HG02759 (cell line): Measurements from ENCODE around the gene TMEM50B.
A peak's percentile ranks its signal among the peaks of the same experiment; 100 is the strongest.
"Not testable (repeated sequence)": the region's sequence is repeated elsewhere in the genome, so short reads cannot be mapped to it uniquely, and the experiment has no call there.

Experiments
- ATAC-seq: cut with Tn5 transposase; IDR thresholded peaks from one replicate; pipeline ENCODE4 v1.9.1; 2021; ENCODE audit warnings: mild to moderate bottlenecking, moderate library complexity; ENCODE audit not compliant: unreplicated experiment

Gene TMEM50B

DNA sequence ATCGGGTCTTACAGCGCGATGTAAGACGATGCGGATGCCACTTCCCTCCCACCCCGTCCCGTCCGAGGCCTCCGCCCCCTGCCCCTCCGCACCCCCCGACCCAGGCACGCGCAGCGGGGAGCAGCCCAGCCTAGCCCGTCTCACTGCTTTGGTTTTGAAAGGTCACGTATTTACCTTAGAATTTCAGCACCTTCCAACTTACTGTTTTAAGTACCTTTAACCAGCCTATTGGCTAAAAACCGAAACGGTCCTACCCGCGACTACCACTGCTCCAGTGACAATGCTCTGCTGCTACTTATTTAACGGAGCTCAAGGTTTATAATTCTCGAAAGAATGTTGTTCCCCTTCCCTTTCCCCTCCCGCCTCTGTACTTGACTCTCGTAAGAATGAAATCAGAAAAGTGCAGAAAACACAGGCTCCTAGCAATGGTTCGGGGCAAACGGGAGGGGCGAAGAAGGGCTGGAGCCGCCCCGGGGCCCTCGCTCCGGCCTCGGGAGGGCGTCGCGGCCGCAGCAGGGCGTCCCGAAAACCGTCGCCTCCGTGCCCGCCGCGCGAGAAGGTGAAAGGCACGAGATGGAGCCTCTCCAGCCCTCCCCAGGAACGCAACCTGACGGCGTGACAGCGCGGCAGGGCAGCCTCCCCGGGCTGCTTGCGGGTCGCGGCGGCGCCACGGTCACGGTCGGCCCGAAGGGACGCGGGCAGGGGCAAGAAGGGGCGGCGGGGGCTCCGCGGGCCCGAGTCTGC is 667 bp downstream of the TMEM50B start:
- ATAC-seq, result peak; percentile 27

DNA sequence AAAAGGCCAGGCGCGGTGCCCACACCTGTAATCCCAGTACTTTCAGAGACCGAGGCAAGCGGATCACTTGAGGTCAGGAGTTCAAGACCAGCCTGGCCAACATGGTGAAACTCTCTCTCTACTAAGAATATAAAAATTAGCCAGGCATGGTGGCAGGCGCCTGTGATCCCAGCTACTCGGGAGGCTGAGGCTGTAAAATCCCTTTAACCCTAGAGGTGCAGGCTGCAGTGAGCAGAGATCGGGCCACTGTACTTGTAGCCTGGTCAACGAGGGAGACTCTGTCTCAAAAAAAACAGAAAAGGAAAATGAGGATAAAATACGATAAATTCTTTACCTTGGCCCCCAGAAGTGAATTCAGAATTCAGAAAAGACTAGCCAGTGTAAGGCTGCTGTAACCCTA is 1.6 kb downstream of the TMEM50B start:
- ATAC-seq, result no peak

DNA sequence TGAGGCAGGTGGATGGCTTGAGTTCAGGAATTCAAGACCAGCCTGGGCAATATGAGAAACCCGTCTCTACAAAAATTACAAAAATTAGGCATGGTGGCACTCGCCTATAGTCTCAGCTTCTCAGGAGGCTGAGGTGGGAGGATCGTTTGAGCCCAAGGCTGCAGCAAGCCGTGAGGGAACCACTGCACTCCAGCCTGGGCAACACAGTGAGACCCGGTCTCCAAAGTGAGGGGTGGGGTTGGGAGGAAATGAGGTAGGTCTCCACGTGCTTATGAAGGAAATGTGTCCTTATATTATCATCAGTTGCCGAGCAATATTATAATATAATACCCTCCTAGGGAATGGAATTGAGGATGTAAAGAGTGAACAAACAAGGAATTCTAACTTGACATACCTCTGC is 2.7 kb downstream of the TMEM50B start:
- no peak for ATAC-seq

DNA sequence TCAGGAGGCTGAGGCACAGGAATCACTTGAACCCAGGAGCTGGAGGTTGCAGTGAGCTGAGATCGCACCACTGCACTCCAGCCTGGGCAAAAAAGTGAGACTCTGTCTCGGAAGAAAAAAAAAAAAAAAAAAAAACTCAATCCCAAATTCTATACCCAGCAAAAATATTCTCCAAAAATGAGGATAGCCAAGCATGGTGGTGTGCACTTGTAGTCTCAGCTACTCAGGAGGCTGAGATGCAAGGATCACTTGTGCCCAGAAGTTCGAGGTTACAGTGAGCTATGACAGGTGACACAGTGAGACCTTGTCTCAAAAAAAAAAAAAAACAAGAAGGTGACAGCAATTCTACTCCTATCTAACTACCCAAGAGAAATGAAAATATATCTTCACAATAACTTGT is 6.4 kb downstream of the TMEM50B start:
- no peak for ATAC-seq

DNA sequence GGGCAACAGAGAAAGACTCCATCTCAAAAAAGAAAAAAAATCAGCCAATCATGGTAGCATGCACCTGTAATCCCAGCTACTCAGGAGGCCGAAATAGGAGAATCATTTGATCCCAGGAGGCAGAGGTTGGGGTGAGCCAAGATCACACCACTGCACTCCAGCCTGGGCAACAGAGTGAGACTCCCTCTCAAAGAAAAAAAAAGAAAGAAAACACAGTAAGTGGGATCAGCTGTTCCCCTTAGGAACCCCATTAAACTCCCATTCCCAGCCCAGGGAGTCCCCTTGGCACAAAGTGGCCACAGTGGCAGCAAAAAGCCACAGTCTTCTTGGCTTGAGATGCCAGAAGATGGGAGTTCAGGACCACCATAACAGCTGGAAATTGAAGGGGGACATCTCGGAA is 9.1 kb downstream of the TMEM50B start:
- no peak for ATAC-seq

DNA sequence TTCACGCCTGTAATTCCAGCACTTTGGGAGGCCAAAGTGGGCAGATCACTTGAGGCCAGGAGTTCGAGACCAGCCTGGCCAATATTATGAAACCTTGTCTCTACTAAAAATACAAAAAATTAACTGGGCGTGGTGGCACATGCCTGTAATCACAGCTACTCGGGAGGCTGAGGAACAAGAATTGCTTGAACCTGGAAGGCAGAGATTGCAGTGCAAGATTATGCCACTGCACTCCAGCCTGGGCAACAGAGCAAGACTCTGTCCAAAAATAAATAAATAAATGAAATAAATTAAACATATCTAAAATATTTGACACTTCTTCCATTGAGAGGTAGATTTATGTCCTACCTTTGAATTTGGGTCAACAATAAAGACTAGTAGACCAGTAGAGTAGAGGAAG is 10.6 kb downstream of the TMEM50B start:
- not testable (repeated sequence) for ATAC-seq

DNA sequence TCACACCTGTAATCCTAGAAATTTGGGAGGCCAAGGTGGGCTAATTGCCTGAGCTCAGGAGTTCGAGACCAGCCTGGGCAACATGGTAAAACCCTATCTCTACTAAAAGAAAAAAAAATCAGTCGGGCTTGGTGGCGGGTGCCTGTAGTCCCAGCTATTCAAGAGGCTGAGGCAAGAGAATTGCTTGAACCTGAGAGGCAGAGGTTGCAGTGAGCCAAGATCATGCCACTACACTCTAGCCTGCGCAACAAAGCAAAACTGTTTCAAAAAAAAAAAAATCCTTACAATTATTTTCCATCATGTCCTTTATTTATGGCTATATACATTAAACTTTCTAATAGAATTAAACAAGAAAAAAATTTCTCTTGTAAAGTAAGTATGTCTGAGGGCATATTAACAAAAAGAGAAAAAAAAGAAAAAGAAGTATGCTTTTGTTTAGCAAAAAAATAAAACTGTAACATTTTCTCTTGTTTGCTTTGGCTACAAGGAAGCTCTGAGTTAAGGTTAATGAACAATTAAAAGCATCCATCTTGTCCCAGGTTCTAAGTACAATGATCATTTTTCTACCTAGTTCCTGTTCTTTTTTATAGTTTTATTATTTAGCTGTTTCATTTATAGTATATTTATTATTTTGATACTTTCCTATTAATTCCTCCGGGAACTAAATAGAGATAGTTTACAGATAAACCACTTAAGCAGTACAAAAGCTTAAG is 18.1 kb downstream of the TMEM50B start:
- no peak for ATAC-seq

DNA sequence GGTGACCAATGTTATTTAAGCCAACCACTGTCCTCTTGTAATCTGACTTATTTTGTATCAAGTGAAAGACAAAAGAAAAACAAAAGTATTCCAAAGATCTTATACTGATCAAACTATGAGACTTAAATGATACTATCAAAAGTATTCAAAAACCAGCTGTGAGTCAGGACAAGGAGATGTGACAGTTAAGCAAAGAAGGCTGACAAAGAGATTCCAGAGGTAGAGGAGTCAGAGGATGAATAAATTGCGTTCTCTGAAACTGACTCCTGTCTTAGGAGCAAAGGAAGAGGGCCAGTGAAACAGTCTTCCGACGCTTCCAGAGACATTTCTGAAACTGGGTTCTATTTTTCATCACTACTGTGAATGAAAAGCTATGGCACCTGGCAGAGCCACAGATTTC is 20.9 kb downstream of the TMEM50B start:
- no peak for ATAC-seq

DNA sequence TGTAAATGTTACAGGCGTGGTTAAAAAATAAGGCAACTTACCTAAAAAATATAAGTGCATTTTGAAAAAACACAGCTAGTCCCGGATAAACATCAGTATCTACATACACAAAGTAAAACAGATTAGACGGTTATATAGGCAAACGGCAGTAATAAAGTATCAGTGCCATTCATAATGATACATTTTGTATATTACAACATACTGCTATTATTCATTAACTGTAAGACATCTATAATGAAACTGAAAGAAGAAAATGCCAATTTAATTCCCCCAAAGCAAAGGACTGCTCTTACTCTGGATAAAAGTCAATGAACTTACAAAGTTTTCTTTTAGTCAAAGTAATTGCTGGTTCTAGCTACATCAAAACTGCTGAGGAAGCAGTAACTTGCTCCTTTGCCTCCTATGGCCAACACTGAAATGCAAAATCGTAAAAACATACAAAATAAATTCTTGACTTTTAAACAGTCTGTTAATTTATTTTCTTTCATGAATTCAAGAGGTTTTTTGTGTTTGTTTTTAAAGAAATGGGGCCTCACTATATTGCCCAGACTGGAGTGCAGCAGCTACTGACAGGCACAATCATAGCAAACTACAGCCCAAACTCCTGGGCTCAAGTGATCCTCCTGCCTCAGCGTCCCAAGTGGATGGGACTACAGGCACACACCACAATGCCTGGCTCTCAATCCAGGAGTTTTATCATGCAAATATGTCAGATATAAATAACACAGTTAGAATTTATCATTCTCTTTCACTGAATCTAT is 23.9 kb downstream of the TMEM50B start:
- ATAC-seq, result no peak

DNA sequence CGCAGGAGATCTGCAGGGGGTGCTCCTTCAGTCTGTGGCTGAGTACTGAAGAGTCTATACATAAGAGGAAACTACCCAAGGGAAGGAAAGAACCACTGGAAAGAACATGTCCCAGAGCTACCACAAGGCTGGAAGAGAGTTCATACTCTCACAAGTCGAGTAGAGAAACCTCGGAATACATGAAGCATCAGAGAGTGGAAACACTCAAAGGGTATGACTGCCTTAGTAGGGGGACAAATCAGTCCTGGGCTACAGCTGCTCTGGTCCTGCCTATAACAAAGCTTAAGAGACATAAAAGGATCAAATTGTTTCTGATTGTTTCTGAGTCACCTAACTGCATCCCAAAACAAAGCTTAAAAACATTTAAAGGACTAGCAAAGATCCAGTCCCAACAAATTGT is 27.4 kb downstream of the TMEM50B start:
- ATAC-seq, result no peak

DNA sequence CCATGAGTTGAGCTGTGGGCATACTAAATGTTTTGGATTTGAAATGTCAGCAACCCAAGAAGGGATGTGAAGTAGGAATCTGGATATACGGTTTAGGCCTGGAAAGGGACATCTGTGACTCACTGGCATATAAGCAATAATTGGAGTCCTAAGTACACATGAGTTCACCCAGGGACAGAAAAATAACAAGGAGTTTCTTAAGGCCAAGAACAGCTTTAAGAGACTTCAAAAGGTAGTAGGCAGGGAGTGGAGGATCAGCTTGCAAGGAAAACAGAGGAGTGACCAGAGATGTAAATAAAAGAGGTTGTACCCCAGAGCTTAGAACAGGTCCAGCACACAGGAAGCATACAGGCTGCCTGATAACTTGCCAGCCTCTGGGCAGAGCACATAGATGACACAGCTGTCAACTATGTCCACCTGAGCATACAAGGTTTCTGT is 28.1 kb downstream of the TMEM50B start:
- ATAC-seq, result no peak

DNA sequence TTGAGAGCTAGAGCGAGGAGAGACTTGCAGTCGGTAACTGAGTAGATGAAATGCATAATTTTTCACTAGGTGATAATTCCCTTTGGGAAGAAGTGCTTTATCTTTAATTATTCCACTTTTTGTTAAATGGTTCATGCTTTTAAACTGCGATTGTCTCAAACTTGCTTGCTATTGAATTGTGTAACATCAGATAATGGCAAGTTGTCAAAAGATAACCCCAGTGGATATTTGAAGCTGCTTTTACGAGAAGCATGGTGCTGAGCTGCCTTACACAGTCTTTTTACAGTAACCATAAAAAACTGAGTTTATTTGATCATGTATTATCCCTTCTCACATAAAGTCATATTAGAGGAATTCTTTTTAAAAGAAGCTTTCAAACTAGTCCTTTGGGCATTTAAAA is 30.2 kb downstream of the TMEM50B start:
- ATAC-seq, result no peak

DNA sequence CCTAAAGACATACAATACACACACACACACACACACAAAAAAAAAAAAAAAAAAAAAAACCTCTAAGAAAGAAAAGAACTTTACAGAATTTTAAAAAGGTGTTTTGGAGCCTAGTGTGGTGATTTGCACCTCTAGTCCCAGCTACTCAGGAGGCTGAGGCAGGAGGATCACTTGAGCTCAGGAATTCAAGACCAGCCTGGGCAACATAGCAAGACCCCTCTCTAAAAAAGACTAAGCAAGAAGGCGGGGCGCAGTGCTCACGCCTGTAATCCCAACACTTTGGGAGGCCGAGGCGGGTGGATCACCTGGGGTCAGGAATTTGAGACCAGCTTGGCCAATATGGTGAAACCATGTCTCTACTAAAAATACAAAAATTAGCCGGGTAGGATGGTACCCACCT is 33.2 kb downstream of the TMEM50B start:
- ATAC-seq, result not testable (repeated sequence)

DNA sequence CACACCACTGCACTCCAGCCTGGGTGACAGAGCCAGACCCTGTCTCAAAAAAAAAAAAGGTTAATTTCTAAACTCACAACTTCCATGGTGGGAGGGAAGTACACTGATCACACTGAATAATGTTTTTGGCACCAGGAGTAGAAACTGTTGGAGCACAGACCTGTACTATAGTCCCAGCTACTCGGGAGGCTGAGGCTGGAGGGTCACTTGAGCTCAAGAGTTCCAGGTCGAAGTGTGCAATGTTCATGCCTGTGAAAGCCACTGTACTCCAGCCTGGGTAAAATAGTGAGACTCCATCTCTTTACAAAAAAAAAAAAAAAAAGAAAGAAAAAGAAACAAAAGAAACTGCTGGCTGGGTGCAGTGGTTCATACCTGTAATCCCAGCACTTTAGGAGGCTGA is 35.3 kb downstream of the TMEM50B start:
- ATAC-seq, result no peak

DNA sequence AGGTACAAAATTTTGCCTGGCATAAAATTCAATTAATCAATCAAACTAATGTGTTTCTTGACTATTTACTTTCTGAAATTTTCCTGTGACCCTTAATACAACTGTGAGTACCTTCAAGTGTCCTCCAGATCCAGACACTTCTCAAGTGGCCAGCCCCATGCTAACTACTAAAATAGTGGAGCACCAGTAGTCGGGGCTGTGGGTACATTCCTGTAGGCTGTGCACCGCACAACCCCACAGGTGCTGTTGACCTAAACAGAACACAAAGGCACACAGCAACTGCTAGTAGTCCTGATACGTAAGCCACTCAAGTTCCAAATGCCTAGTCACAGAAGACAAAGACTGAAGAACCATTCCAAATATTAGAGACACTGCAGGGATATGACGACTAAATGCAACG is 36.6 kb downstream of the TMEM50B start:
- ATAC-seq, result no peak

DNA sequence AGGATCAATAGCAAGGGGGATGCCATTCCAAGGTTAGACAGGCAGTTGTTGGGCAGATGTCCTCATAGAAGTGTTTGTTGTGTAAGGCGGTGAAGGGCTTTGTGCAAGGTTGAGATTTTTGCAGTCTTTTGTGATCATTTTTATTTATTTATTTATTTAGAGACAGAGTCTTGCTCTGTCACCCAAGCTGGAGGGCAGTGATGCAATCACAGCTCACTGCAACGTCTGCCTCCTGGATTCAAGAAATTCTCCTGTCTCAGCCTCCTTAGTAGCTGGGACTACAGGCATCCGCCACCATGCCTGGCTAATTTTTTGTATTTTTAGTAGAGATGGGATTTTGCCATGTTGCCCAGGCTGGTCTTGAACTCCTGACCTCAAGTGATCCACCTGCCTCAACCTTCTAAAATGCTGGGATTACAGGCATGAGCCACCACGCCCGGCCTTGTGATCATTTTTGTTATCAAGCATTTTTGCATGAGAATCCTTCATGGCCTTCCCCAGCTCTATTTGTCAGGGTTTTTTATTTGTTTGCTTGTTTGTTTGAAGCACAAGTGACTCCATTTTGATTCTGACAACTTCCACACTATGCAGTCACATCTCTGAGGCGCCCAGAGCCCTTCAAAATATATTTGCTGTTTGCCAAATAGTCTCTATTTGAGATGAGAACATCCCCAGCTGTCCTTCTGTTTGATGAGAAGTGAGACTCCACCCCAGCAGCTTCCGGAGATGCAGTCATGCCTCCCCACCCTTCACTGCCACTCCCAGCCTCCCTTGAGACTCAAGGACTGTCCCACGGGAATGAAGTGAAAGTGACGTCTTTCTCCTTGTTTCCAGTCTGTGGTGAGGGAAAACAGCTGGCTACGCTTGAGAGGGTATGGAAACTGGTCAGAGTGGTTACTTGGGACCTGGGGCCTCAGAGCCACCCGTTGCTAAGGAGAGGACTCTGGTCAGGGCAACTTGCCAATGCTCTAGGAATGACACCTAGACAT is 38.0 kb downstream of the TMEM50B start:
- ATAC-seq, result peak; percentile 72

DNA sequence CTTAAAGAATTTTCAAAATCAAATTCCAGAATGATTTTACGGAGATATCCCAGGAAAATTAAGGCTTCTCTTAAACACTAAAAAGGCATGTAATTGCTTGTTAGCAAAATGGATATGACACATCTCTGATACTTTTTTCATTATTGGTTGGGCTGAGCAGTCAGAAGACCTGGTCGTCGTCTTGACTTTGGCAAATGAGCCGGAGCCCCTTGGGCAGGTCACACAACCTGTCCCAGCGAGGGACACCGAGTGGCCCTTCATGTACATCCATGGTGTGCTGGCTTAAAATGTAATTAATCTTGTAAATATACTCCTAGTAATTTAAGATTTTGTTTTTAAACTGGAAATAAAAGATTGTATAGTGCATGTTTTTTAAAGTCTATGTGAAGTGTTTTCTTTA is 42.6 kb downstream of the TMEM50B start:
- no peak for ATAC-seq

DNA sequence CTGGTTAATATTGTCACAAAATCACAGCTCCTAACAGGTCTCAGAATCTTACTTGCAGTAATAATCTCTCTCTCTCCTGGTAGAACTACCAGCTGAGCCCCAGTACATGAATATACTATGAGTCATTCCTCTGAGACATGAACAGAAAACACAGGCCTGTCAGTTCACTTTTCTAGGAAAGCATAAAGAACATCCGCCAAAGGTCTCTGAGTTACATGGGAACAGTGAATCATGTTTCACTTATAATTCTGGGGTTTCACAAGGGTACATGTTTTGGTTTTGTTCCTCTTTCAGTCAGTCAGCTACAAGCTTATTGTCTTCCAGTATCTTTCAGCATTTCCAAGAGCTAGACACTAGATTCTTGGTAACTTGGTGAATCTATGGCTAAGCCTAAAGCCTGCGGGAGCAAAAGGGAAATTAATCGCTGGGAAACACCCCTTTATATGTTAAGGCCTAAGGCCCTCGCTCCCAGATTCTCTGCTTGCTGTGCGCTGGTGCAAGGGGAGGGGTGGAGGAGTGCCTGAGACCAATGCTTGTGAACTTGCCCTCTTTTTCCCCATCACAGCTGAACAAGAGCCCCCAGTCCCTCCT is 44.9 kb downstream of the TMEM50B start:
- peak; percentile 89 for ATAC-seq

DNA sequence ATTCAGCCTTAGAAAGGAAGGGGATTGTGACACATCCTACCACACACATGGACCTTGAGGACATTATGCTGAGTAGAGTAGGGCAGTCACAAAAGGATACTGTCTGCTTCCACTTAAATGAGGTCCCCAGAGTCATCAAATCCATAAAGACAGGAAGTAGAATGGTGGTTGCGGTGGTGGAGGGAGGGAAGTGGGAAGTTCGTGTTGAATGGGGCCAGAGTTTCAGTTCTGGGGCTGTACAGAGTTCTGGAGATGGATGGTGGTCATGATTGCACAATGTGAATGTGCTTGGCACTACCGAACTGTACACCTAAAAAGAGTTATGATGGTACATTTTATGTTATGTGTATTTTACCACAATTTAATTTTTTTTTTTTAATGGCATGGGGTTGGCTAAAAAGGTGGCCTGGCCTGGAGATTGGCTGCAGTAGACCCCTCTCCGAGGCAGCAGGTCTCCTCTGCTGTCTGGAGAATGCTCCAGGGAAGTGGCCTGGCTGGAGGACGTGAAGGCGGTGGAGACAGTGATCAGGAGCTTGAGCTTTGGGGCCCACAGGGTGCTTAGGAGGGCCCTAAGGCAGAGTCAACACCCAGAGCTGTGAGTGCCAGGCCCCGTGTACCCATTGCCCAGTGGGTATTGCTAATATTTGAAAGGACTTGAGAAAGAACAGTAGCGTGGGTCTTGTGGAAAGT is 46.2 kb downstream of the TMEM50B start:
- ATAC-seq, result no peak

DNA sequence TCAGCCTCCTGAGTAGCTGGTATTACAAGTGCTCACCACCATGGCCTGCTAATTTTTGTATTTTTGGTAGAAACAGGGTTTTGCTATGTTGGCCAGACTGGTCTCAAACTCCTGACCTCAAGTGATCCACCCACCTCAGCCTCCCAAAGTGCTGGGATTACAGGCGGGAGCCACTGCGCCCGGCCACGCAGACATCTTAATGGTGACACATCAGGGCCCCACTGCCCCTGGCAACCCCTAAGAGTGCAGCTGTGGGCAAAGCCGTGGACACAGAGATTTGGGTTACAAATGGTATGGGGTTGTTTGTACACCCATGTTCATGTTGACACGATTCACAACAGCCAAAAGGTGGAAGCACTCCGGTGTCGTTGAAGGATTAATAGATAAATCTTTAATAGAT is 46.8 kb downstream of the TMEM50B start:
- ATAC-seq, result no peak
